KOPT-K1 (cell line): ENCODE measurements around the gene ASB4.

Source experiments
- H3K27ac ChIP-seq: fragments of 200-600 bp; sonication (generic); 2 replicates; pipeline ENCODE4 v1.5.1; 2016; ENCODE audit warnings: antibody characterized with exemption, mild to moderate bottlenecking, low read depth, low read length; ENCODE audit not compliant: poor library complexity, severe bottlenecking
- H3K36me3 ChIP-seq: fragments of 200-600 bp; sonication (generic); 2 replicates; pipeline ENCODE4 v1.5.1; 2017; ENCODE audit warnings: antibody characterized with exemption, mild to moderate bottlenecking, low read length, moderate library complexity; ENCODE audit not compliant: insufficient read depth
- H3K9me3 ChIP-seq: fragments of 200-600 bp; sonication (generic); 2 replicates; pipeline ENCODE4 v1.5.1; 2017; ENCODE audit warnings: antibody characterized with exemption, low read length, mild to moderate bottlenecking; ENCODE audit not compliant: insufficient read depth, poor library complexity, severe bottlenecking

ASB4 gene

GRCh38 chr7:95472581-95473161 is 13.1 kb upstream of the ASB4 start:
- H3K9me3 ChIP-seq = no peaks in the 10 kb centered on the region
- H3K36me3 ChIP-seq = no peaks in the 10 kb centered on the region
- no peak overlapping the region for H3K27ac ChIP-seq

- Histone ChIP-seq H3K9me3 (no peaks in the 10 kb centered on the region), H3K27ac (no peak overlapping the region), H3K36me3 (no peaks in the 10 kb centered on the region)
These were observed 12.3 kb upstream of the ASB4 start for GRCh38 chr7:95473276-95473985.

- peak overlapping the region; percentile 59 for H3K27ac ChIP-seq
- H3K9me3 ChIP-seq = no peaks in the 10 kb centered on the region
- no peaks in the 10 kb centered on the region for H3K36me3 ChIP-seq
These were observed 9.5 kb upstream of the ASB4 start for GRCh38 chr7:95476072-95476847.

- Histone ChIP-seq H3K36me3 (no peaks in the 10 kb centered on the region), H3K27ac (peak overlapping the region; percentile 59), H3K9me3 (no peaks in the 10 kb centered on the region)
These were observed 8.7 kb upstream of the ASB4 start for GRCh38 chr7:95476904-95477594.

GRCh38 chr7:95478272-95479037 is 7.3 kb upstream of the ASB4 start:
- Histone ChIP-seq H3K36me3 (no peaks in the 10 kb centered on the region), H3K27ac (peak overlapping the region; percentile 59), H3K9me3 (peaks cover 11% of the 10 kb centered on the region)

- no peak overlapping the region for H3K27ac ChIP-seq
- peaks cover 11% of the 10 kb centered on the region for H3K9me3 ChIP-seq
- no peaks in the 10 kb centered on the region for H3K36me3 ChIP-seq
These were observed 5.6 kb upstream of the ASB4 start for GRCh38 chr7:95479992-95480624.

GRCh38 chr7:95481271-95482165 is 4.2 kb upstream of the ASB4 start:
- peaks cover 11% of the 10 kb centered on the region for H3K9me3 ChIP-seq
- H3K27ac ChIP-seq = no peak overlapping the region
- no peaks in the 10 kb centered on the region for H3K36me3 ChIP-seq

GRCh38 chr7:95482424-95482823 is 3.3 kb upstream of the ASB4 start:
- Histone ChIP-seq H3K9me3 (peaks cover 11% of the 10 kb centered on the region), H3K27ac (no peak overlapping the region), H3K36me3 (no peaks in the 10 kb centered on the region)

- Histone ChIP-seq H3K36me3 (no peaks in the 10 kb centered on the region), H3K9me3 (no peaks in the 10 kb centered on the region), H3K27ac (no peak overlapping the region)
These were observed 4.6 kb downstream of the ASB4 start for GRCh38 chr7:95490231-95490762.

GRCh38 chr7:95491201-95491600 is 5.5 kb downstream of the ASB4 start:
- Histone ChIP-seq H3K9me3 (no peaks in the 10 kb centered on the region), H3K27ac (peak overlapping the region; percentile 24), H3K36me3 (no peaks in the 10 kb centered on the region)

- Histone ChIP-seq H3K9me3 (no peaks in the 10 kb centered on the region), H3K36me3 (no peaks in the 10 kb centered on the region), H3K27ac (peak overlapping the region; percentile 24)
These were observed 6.0 kb downstream of the ASB4 start for GRCh38 chr7:95491634-95492314.

- H3K9me3 ChIP-seq = no peaks in the 10 kb centered on the region
- H3K27ac ChIP-seq = no peak overlapping the region
- no peaks in the 10 kb centered on the region for H3K36me3 ChIP-seq
These were observed 7.5 kb downstream of the ASB4 start for GRCh38 chr7:95493247-95493646.

GRCh38 chr7:95493844-95494243 is 8.1 kb downstream of the ASB4 start:
- Histone ChIP-seq H3K27ac (no peak overlapping the region), H3K36me3 (no peaks in the 10 kb centered on the region)

More at GRCh38 chr7:95493844-95494243, 8.1 kb downstream of the ASB4 start:
- no peaks in the 10 kb centered on the region for H3K9me3 ChIP-seq
